ENCODE data around the gene STYK1.
A peak's percentile ranks its signal among the peaks of the same experiment; 100 is the strongest.
"Not testable (repeated sequence)": the region's sequence is repeated elsewhere in the genome, so short reads cannot be mapped to it uniquely, and the experiment has no call there.

Gene STYK1

GRCh38 chr12:10620078-10620779, 53.6 kb downstream of the STYK1 start:
- no peak for DNase-seq (ENCODE audit: low spot score)

GRCh38 chr12:10618338-10618987, 55.4 kb downstream of the STYK1 start:
- no peak for DNase-seq (ENCODE audit: low spot score)

- DNase-seq (ENCODE audit: low spot score): no peak
Measured at GRCh38 chr12:10617863-10618262, 56.0 kb downstream of the STYK1 start.

- DNase-seq (ENCODE audit: low spot score): peak; percentile 11
Measured at GRCh38 chr12:10615532-10615931, 58.3 kb downstream of the STYK1 start.

- no peak for DNase-seq (ENCODE audit: low spot score)
Measured at GRCh38 chr12:10614056-10614370, 59.8 kb downstream of the STYK1 start.

GRCh38 chr12:10613349-10614055, 60.4 kb downstream of the STYK1 start, which contains the start of gene MAGOHB:
Gene MAGOHB, minus strand, starts transcription at chr12:10613609. Its CDS starts 77 bp downstream, at chr12:10613532.
- DNase-seq (ENCODE audit: low spot score): peak; percentile 99

GRCh38 chr12:10612984-10613348, 60.9 kb downstream of the STYK1 start:
- no peak for DNase-seq (ENCODE audit: low spot score)

GRCh38 chr12:10612110-10612509, 61.7 kb downstream of the STYK1 start:
- no peak for DNase-seq (ENCODE audit: low spot score)

GRCh38 chr12:10611258-10611657, 62.6 kb downstream of the STYK1 start:
- DNase-seq (ENCODE audit: low spot score): not testable (repeated sequence)

- DNase-seq (ENCODE audit: low spot score): no peak
Measured at GRCh38 chr12:10610188-10610587, 63.7 kb downstream of the STYK1 start.

GRCh38 chr12:10607885-10608458, 65.9 kb downstream of the STYK1 start:
- peak; percentile 14 for DNase-seq (ENCODE audit: low spot score)

- DNase-seq (ENCODE audit: low spot score): no peak
Measured at GRCh38 chr12:10601860-10602259, 72.0 kb downstream of the STYK1 start.

- DNase-seq (ENCODE audit: low spot score): no peak
Measured at GRCh38 chr12:10600988-10601387, 72.9 kb downstream of the STYK1 start.

GRCh38 chr12:10595881-10596280, 78.0 kb downstream of the STYK1 start:
- DNase-seq (ENCODE audit: low spot score): no peak

- DNase-seq (ENCODE audit: low spot score): no peak
Measured at GRCh38 chr12:10590966-10591365, 82.9 kb downstream of the STYK1 start.

- no peak for DNase-seq (ENCODE audit: low spot score)
Measured at GRCh38 chr12:10584415-10584814, 89.4 kb downstream of the STYK1 start.

- no peak for DNase-seq (ENCODE audit: low spot score)
Measured at GRCh38 chr12:10582704-10583103, 91.1 kb downstream of the STYK1 start.

- DNase-seq (ENCODE audit: low spot score): not testable (repeated sequence)
Measured at GRCh38 chr12:10582133-10582532, 91.7 kb downstream of the STYK1 start.

GRCh38 chr12:10574307-10574706, 99.5 kb downstream of the STYK1 start:
- DNase-seq (ENCODE audit: low spot score): no peak

GRCh38 chr12:10572021-10572490, 101.8 kb downstream of the STYK1 start:
- DNase-seq (ENCODE audit: low spot score): not testable (repeated sequence)

- DNase-seq (ENCODE audit: low spot score): no peak
Measured at GRCh38 chr12:10571141-10571540, 102.7 kb downstream of the STYK1 start.

Data from NAMALWA (cell line).